Heart right ventricle (tissue), 16 donors: ENCODE measurements around the gene ROCK2. TPM values are rescaled to one million over a fixed set of nuclear protein-coding genes. Genes with fewer than 3 reads are reported as not detected.
A peak's percentile ranks its signal among the peaks of the same experiment; 100 is the strongest.

ENCODE experiments used
- ATAC-seq, 8 donors: fragments of 200-7000 bp; cut with Tn5 transposase; one replicate each; pipeline ENCODE4 v1.9.1; 2020; ENCODE audit warnings: mild to moderate bottlenecking in 8 of 8, moderate library complexity in 8 of 8, moderate number of reproducible peaks in 1 of 8
- DNase-seq, 2 donors: peaks; one replicate each; pipeline ENCODE4 v3.0.0-alpha.2; 2020
- H3K27ac ChIP-seq, 10 donors: fragments of 200-600 bp; sonication (generic) in 2 of 10; one replicate each; pipeline versions ENCODE4 v1.5.0 to v1.8.0; 2020 to 2022; ENCODE audit warnings: mild to moderate bottlenecking in 3 of 10
- H3K27me3 ChIP-seq, 7 donors: fragments of 200-600 bp; one replicate each; pipeline ENCODE4 v1.8.0; 2021 to 2022; ENCODE audit warnings: mild to moderate bottlenecking in 2 of 7
- H3K36me3 ChIP-seq, 9 donors: fragments of 200-600 bp; sonication (generic) in 1 of 9; one replicate each; pipeline versions ENCODE4 v1.5.0 to v1.8.0; 2020 to 2022; ENCODE audit warnings: mild to moderate bottlenecking in 2 of 9
- H3K4me1 ChIP-seq, 9 donors: fragments of 200-600 bp; sonication (generic) in 1 of 9; one replicate each; pipeline versions ENCODE4 v1.5.0 to v1.8.0; 2020 to 2022; ENCODE audit warnings: mild to moderate bottlenecking in 4 of 9
- H3K4me3 ChIP-seq, 10 donors: fragments of 200-600 bp; sonication (generic) in 2 of 10; one replicate each; pipeline versions ENCODE4 v1.5.0 to v1.8.0; 2020 to 2022; ENCODE audit warnings: mild to moderate bottlenecking in 7 of 10, moderate library complexity in 2 of 10
- H3K9me3 ChIP-seq, 11 donors: fragments of 200-600 bp in 10 of 11; sonication (generic) in 2 of 11; one replicate each; pipeline versions ENCODE4 v1.5.0 to v1.8.0; 2013 to 2022; ENCODE audit warnings: mild to moderate bottlenecking in 2 of 11, control low read depth in 1 of 11, moderate library complexity in 1 of 11
- WGBS, 2 donors: extraction: QIAGEN DNeasy Blood & Tissue Kit; methylation state at CpG; one replicate each; pipeline ENCODE4 v1.1.7; 2013; ENCODE audit warnings: inconsistent platforms in 1 of 2; 5-methylcytosine and 5-hydroxymethylcytosine counted together
- intact Hi-C, 10 donors: fragments of 100-400 bp; cut with DNase I; formaldehyde crosslinking; loops; one replicate each; pipeline versions ENCODE4 v1.11.1 to v1.14.2; 2022
- polyA plus RNA-seq, 2 donors: library from polyadenylated mRNA; stranded (reverse); fragments of 200-250 nt; gene quantifications; one replicate each; pipeline ENCODE4 v1.2.3, GENCODE V29; 2013
- total RNA-seq, 10 donors: library from RNA; stranded (reverse); fragmentation: NEBNext Ultra II Directional in 3 of 10; extraction: Animal tissue kit (Norgen Biotek cat#: 25700) in 3 of 10; gene quantifications; one replicate each; pipeline versions ENCODE4 v1.2.1 to v1.2.4, GENCODE V29; 2021 to 2023
- TF ChIP-seq, protein P1 (sequence below), 9 donors: fragments of 200-600 bp; sonication (generic) in 2 of 9; IDR thresholded peaks; one replicate each; pipeline versions ENCODE4 v1.5.0 to v1.8.0; 2021 to 2022; ENCODE audit warnings: antibody characterized with exemption in 9 of 9, mild to moderate bottlenecking in 5 of 9, moderate library complexity in 1 of 9
- donor health status: Arrhythmogenic right ventricular cardiomyopathy.
- donor health status: ischemic (EF 13 %, LVEDD 7.1; RV severe dilation, severe dysfunction).
- donor health status: healthy with polysubstance abuse.
- donor health status: DM: no; HTN: yes; CAD: no.
- donor health status: DM: no; HTN: no; CAD: no.
- donor health status: ischemic (EF 25% LVEDD 6.9; RV normal size, moderate dysfunction).
- donor health status: ischemic (EF 25% LVEDD 5.7; RV mildly dilated, moderate dysfunction).
- donor health status: healthy.
- donor health status: DM: yes; HTN: yes; CAD: no.
- donor health status: Ischemic cardiomyopathy.
- donor health status: ischemic (EF 35%, LVEDD 5.7; RV mildly dilated, moderate dysfunction).
- donor health status: nonischemic (EF 11% LVEDD 7.7; RV severe dilation, severe dysfunction).
- donor health status: DM: yes; HTN: yes; CAD: no.
- donor health status: PGD.
- donor health status: ischemic (EF 29% LVEDD 5.4; RV normal size, mild dysfunction).
- donor health status: nonischemic (EF 23%, LVEDD 6.1; RV moderate dilation, normal function).

Gene ROCK2
- total and polyA plus RNA-seq, 12 donors: 6.9 to 51.8 (median 36.5) TPM

DNA sequence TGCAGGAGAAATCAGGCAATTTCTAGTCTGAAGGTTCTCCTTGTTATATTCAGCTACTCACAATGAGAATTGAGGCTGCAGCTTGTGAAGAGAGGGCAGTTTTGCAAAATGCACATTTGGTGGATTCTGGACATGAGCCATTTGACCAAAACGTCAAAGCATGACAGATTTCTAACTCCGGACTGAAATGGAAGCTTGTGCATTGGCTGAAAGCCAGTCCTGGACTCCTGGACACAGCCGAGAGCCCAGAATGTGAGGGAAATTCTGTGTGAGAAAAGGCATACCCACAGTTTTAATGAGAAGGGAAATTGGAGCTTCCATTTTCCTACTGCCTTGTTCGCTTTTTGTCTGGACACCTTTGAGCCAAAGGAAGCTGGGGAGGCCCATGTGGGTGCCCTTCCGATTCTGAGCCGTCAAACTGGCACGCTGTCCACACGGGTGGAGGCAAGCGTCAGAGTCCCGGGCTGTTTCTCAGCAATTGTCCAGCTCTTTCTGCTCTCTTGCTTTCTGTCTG lies 23.7 kb upstream of the ROCK2 start:
- peak in 7 of 8 donors; percentile 46 to 80 (median 68) for ATAC-seq
- H3K27ac ChIP-seq: peak overlapping the region in 9 of 10 donors; percentile 57 to 82 (median 67)
- H3K4me3 ChIP-seq: peak overlapping the region in 6 of 10 donors; percentile 16 to 35 (median 26)
- WGBS, 2 donors: 26 to 37% methylated on average over 10 of the region's 10 CpGs
- DNase-seq: peak in 1 of 2 donors; percentile 43
- H3K27me3 ChIP-seq: no peaks in the 10 kb centered on the region
- H3K36me3 ChIP-seq: no peaks in the 10 kb centered on the region
- TF ChIP-seq, protein P1, sequence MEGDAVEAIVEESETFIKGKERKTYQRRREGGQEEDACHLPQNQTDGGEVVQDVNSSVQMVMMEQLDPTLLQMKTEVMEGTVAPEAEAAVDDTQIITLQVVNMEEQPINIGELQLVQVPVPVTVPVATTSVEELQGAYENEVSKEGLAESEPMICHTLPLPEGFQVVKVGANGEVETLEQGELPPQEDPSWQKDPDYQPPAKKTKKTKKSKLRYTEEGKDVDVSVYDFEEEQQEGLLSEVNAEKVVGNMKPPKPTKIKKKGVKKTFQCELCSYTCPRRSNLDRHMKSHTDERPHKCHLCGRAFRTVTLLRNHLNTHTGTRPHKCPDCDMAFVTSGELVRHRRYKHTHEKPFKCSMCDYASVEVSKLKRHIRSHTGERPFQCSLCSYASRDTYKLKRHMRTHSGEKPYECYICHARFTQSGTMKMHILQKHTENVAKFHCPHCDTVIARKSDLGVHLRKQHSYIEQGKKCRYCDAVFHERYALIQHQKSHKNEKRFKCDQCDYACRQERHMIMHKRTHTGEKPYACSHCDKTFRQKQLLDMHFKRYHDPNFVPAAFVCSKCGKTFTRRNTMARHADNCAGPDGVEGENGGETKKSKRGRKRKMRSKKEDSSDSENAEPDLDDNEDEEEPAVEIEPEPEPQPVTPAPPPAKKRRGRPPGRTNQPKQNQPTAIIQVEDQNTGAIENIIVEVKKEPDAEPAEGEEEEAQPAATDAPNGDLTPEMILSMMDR (IDR thresholded peaks at IDR 0.05): no peak
- peaks cover 3 to 30% (median 14%) of the 10 kb centered on the region in 9 donors for H3K4me1 ChIP-seq
- intact Hi-C loops: loop anchor here in 1 of 10 donors (5.0 kb wide), 1 partner anchor 34 kb away; no protein-coding TSS in a partner anchor
- no peaks in the 10 kb centered on the region for H3K9me3 ChIP-seq

DNA sequence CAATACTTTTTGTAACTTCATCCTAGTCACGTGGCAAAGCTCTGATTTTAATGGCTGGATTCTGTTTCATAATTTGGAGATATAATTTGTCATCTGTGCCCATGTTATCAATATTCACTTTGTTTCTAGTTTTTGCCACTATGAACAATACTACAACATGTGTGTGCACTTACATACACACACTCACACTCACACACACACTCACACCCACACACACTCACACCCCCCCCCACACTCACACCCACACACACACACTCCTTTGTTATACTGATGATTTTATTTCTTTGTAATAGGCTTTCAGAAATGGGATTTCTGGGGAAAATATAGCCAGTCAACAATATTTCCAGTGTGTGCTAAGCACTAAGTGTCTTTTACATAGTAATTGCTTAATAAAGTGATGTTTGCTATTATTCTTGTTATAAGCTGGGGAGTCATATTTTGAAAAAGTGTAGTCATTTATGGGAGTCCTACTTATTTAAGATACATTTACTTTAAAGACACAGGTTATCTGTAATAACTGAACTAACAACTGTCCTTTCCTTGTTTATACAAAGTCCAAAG lies 22.8 kb upstream of the ROCK2 start:
- peaks cover 3 to 29% (median 14%) of the 10 kb centered on the region in 9 donors for H3K4me1 ChIP-seq
- H3K9me3 ChIP-seq: no peaks in the 10 kb centered on the region
- no peaks in the 10 kb centered on the region for H3K36me3 ChIP-seq
- TF ChIP-seq, protein P1 (IDR thresholded peaks at IDR 0.05): no peak
- intact Hi-C loops: loop anchor here in 1 of 10 donors (5.0 kb wide), 1 partner anchor 35 kb away; no protein-coding TSS in a partner anchor
- H3K4me3 ChIP-seq: peak overlapping the region in 2 of 10 donors; percentile 25 to 35
- no peak for ATAC-seq
- H3K27me3 ChIP-seq: no peaks in the 10 kb centered on the region
- no peak for DNase-seq
- WGBS, 2 donors: 81 to 89% methylated on average over 1 of the region's 1 CpG
- H3K27ac ChIP-seq: peak overlapping the region in 8 of 10 donors; percentile 49 to 77 (median 66)

DNA sequence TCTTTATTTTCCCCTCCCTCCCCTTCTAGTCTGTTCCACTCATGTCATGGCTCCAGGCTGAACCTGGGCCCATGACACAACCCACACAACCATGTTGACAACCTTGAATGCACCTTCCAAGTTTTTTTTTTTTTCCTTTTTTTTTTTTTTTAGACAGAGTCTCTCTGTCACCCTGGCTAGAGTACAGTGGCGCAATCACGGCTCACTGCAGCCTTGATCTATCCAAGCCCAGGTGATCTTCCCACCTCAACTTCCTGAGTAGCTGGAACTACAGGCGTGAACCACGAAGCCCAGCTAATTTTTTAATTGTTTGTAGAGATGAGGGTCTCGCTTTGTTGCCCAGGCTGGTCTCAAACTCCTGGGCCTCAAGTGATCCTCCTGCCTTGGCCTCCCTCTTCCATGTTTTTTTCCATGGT lies 21.9 kb upstream of the ROCK2 start:
- intact Hi-C loops: loop anchor here in 1 of 10 donors (5.0 kb wide), 1 partner anchor 36 kb away; no protein-coding TSS in a partner anchor
- no peaks in the 10 kb centered on the region for H3K9me3 ChIP-seq
- H3K4me3 ChIP-seq: no peak overlapping the region
- no peaks in the 10 kb centered on the region for H3K27me3 ChIP-seq
- no peak for DNase-seq
- 92 to 95% methylated on average over 5 of the region's 5 CpGs for WGBS, 2 donors
- H3K27ac ChIP-seq: no peak overlapping the region
- H3K4me1 ChIP-seq: peaks cover 3 to 29% (median 14%) of the 10 kb centered on the region in 9 donors
- no peaks in the 10 kb centered on the region for H3K36me3 ChIP-seq
- TF ChIP-seq, protein P1 (IDR thresholded peaks at IDR 0.05): no peak
- no peak for ATAC-seq

- intact Hi-C loops: loop anchor here in 1 of 10 donors (5.0 kb wide), 1 partner anchor 37 kb away; no protein-coding TSS in a partner anchor
- peaks cover 3 to 29% (median 14%) of the 10 kb centered on the region in 9 donors for H3K4me1 ChIP-seq
Measured at GRCh38 chr2:11365096-11365879, 20.9 kb upstream of the ROCK2 start.

More at GRCh38 chr2:11365096-11365879, 20.9 kb upstream of the ROCK2 start:
- WGBS, 2 donors: 56 to 58% methylated on average over 7 of the region's 7 CpGs
- no peak for DNase-seq
- TF ChIP-seq, protein P1 (IDR thresholded peaks at IDR 0.05): no peak
- no peak overlapping the region for H3K4me3 ChIP-seq
- no peak for ATAC-seq
- H3K36me3 ChIP-seq: no peaks in the 10 kb centered on the region
- no peaks in the 10 kb centered on the region for H3K9me3 ChIP-seq
- H3K27me3 ChIP-seq: no peaks in the 10 kb centered on the region
- H3K27ac ChIP-seq: no peak overlapping the region
